ENCODE data around the gene ACAD11. TPM values are rescaled to one million over a fixed set of nuclear protein-coding genes. Genes with fewer than 3 reads are reported as not detected.
"Not testable (repeated sequence)": the region's sequence is repeated elsewhere in the genome, so short reads cannot be mapped to it uniquely, and the experiment has no call there.

The ACAD11 gene
- polyA plus RNA-seq, 1 donor: 11.3 TPM

DNA sequence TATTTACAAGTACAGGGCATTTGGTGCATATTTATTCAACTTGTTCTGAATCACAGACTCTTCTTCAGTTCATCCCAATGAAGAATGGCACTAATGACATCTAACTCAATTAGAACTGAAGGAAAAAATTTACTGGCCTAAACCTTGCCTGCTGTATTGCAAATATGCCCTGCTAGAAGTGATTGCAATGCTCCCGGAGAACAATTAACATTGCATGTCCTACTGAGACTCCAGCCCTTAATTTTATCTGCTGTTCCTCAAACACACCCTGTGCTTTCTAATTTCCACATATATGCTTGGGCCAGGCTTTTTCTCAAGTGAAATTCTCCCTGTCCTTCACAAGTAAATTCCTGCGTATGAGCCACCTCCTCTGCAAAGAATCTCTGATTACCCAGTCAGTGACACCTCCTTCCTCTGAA is 54.2 kb downstream of the ACAD11 start:
- no peak for DNase-seq (ENCODE audit: low read depth)

GRCh38 chr3:132600614-132601013 is 59.0 kb downstream of the ACAD11 start:
- DNase-seq (ENCODE audit: low read depth): not testable (repeated sequence)

GRCh38 chr3:132598181-132598580 is 61.4 kb downstream of the ACAD11 start:
- DNase-seq (ENCODE audit: low read depth): no peak

DNA sequence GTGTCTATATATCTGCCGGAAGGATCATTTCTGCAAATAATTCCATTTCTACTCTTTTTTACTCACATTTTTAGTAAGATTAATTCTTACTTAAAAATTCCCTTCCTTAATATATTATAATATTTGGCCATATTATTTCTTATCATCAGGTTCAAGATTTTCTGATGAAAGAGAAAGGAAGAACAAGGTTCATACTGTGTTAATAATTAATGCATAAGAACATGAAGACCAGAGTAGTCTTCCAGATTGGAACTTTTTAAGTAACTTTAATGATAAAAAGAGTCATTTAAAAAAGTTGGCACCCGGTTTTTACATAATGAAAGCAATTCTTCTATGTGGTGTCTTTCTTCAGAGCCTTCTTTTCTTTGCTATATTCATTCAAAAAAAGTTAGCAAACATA is 61.9 kb downstream of the ACAD11 start:
- no peak for DNase-seq (ENCODE audit: low read depth)

- DNase-seq (ENCODE audit: low read depth): no peak
These were observed 62.7 kb downstream of the ACAD11 start, which contains the start of gene ACKR4 for GRCh38 chr3:132596816-132597433. Gene ACKR4, plus strand, starts transcription at chr3:132597270. Its CDS starts 3,128 bp downstream, at chr3:132600398.

GRCh38 chr3:132596326-132596725 is 63.3 kb downstream of the ACAD11 start:
- no peak for DNase-seq (ENCODE audit: low read depth)

DNA sequence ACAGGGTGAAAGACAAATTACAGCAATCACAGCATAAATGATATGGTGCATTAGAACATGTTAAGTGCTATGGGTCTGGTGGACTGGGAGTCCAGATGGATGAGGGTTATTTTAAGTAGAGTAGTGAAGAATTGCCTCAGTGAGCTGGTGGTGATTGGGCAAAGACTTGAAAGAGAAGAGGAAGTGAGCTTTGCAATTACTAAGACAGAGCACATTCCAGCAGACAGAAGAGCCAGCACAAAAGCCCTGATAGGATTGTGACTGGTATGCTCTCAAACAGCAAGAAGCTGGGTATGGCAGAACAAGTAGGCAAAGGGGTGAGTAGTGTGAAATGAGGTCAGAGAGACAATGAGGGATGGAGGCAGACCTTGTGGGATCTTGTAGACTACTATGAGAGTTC is 64.6 kb downstream of the ACAD11 start:
- DNase-seq (ENCODE audit: low read depth): no peak

DNA sequence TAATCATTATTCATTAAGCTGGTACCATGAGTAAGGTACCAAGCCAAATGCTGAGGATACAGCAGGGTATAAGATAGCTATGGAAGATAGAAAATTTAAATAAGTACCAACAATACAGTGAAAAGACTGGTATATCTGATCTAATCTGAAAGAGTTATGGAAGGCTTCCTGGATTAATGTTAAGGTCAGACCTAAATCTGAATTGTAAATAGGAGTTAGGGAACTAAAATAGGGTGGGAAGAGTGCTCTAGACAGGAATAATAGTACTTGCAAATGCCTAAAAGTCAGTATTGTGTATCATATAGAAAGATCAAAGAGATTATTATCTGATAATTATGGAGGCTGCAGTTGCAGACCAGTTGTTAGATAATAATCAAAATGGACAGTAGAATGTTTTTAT is 65.1 kb downstream of the ACAD11 start:
- DNase-seq (ENCODE audit: low read depth): no peak

GRCh38 chr3:132593947-132594323 is 65.7 kb downstream of the ACAD11 start:
- no peak for DNase-seq (ENCODE audit: low read depth)

DNA sequence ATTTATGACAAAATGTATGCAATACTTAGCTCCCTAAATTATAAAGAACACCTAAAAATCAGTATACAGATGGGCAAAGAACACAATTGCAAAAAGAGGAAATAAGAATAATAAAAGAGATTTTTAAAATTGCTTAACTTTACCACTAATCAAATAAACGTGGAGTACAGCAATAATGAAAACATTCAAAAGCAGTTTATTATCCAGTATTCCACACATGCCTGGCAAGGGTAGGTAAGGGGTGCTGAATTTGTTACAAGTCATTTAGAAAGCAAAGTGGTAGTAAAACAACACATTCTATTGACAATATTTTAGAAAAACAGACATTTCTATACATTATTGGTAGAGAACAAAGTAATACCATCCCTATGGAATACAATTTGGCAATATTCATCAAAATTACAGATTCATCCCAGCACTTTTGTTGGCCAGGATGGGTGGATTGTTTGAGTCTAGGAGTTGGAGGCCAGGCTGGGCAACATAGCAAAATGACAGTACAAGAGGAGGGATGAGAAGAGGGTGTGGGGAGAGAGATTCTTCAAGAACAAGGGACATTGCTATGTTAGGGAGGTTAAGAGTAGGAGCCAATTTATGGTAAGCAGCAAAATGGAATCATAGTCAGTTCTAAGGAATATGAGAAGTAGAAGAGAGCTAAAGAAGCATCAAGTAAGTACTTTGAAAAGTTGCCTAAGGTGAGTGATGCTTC is 66.2 kb downstream of the ACAD11 start:
- DNase-seq (ENCODE audit: low read depth): no peak

- no peak for DNase-seq (ENCODE audit: low read depth)
These were observed 67.4 kb downstream of the ACAD11 start for GRCh38 chr3:132592216-132592615.

- DNase-seq (ENCODE audit: low read depth): no peak
These were observed 72.2 kb downstream of the ACAD11 start for GRCh38 chr3:132587401-132587800.

- peak; percentile 79 for DNase-seq (ENCODE audit: low read depth)
These were observed 85.8 kb downstream of the ACAD11 start for GRCh38 chr3:132573797-132574211.

DNA sequence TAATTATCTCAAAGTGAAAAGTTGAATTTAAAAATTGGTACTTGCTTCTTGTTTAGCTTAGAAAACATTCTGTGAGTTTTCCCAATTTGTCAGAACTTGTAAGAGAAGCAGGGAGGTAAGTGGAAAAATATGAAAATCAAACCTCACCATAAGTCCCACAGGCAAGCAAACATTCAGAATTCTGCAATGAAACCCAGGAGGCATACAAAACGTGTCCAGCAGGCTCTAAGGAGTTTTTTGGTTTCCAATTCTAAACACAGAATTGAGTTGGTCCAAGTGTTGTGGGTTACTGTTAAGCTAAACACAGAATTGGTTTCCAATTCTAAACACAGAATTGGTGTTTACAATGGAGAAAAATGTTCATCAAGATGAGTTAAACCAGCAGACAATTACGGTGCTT is 89.6 kb downstream of the ACAD11 start:
- no peak for DNase-seq (ENCODE audit: low read depth)

GRCh38 chr3:132569580-132569979 is 90.0 kb downstream of the ACAD11 start:
- DNase-seq (ENCODE audit: low read depth): no peak

DNA sequence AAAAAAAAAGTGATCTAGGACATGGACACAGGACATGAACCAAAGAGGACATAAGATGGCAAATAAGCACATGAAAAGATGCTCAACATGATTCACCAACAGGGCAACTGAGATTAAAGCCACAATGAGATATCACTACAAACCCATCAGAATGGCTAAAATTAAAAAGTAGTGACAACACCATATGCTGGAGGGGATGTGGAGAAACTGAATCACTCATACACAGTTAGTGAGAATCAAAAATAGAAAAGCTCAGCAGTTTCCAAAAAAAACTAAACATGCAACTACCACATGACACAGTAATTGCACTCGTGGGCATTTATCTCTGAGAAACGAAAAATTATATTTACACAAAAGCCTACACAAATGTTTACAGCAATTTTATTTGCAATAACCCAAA is 90.5 kb downstream of the ACAD11 start:
- DNase-seq (ENCODE audit: low read depth): no peak

DNA sequence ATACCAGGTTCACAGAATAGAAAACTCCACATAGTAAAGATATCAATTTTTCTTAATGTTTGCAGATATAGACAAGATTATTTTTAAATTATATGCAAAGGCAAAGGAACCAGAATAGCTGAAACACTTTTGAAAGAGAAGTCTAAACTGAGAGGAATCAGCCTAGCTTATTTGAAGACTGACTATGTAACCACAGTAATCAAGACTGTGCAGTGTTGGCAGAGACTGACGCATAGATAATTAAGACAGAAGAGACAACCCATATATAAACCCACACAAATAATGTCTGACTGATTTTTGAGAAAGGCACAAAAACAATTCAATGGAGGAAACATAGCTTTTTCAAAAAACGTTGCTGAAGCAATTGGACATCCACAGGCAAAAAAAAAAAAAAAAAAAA is 91.2 kb downstream of the ACAD11 start:
- no peak for DNase-seq (ENCODE audit: low read depth)

DNA sequence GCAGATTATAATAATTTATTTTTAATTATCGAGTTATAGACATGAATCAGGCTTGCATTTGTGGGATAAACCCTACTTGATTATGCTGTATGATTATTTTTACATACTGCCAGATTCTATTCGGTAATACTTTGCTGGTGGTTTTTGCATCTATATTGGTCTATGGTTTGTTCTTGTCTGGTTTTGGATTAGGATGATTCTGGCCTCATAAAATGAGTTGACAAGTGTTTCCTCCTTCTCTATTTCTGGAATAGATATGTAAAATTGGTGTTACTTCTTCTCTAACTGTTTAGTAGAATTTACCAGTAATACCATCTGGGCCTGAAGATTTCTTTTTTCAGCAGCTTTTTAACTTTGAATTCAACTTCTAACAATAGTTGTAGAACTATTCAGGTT is 95.5 kb downstream of the ACAD11 start:
- no peak for DNase-seq (ENCODE audit: low read depth)

DNA sequence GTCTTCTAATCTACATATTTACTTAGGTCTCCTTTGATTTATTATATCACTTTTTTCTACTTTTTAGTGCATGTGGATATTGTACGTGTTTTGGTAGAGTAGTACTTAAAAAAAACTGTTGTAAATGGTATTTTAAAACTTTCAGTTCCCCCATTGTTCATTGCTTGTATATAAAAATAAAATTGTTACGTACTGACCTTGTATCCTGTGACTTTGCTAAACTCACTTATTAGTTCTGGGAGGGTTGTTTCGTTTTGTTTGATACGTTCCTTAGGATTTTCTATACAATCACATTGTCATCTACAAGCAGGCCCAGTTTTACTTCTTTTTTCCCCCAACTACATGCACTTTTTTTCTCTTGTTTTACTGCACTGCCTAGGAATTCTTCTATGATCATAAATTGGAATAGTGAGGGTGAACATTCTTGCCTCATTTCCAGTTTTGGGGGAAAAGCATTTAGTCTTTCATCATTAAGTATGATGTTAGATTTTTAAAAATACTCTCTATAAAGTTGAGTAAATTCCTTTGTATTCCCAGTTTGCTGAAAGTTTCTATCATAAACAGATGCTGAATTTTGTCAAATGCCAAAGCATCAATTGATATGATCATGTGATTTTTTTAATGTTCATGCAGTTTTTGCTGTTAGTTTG is 96.1 kb downstream of the ACAD11 start:
- no peak for DNase-seq (ENCODE audit: low read depth)

GRCh38 chr3:132561003-132561402 is 98.6 kb downstream of the ACAD11 start:
- DNase-seq (ENCODE audit: low read depth): no peak

GRCh38 chr3:132556508-132557159 is 103.0 kb downstream of the ACAD11 start:
- no peak for DNase-seq (ENCODE audit: low read depth)

DNA sequence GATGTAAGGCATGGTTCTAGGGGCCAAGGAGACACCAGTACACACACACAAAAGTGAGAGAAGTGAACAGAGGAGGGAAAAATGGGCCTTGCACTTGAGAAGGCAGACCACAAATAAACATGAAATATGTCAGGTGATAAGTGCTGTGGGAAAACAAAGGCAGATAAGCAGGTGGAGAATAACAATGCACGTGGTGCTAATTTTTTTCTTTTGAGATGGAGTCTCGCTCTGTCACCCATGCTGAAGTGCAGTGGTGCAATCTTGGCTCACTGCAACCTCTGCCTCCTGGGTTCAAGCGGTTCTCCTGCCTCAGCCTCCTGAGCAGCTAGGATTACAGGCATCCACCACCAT is 103.6 kb downstream of the ACAD11 start:
- DNase-seq (ENCODE audit: low read depth): not testable (repeated sequence)
